Hepatocyte (in vitro differentiated cells): ENCODE measurements around the gene SNF8. TPM values are rescaled to one million over a fixed set of nuclear protein-coding genes. Genes with fewer than 3 reads are reported as not detected.

Source experiments
- DNase-seq: peaks from one replicate; pipeline ENCODE4 v3.0.0-alpha.2; 2016; ENCODE audit warnings: low spot score
- H2AFZ ChIP-seq: fragments of 200-600 bp; sonication (generic); 2 replicates; pipeline ENCODE4 v1.6.0; 2016; ENCODE audit warnings: antibody characterized with exemption, mild to moderate bottlenecking
- H3K27ac ChIP-seq: fragments of 200-600 bp; sonication (generic); 2 replicates; pipeline ENCODE4 v1.5.1; 2016; ENCODE audit warnings: mild to moderate bottlenecking
- H3K27me3 ChIP-seq: fragments of 200-600 bp; sonication (generic); 2 replicates; pipeline ENCODE4 v1.6.1; 2016
- H3K36me3 ChIP-seq: fragments of 200-600 bp; sonication (generic); replicated peaks from 2 replicates; pipeline ENCODE4 v1.5.1; 2016; ENCODE audit warnings: low read depth; ENCODE audit not compliant: insufficient read depth
- H3K4me1 ChIP-seq: fragments of 200-600 bp; sonication (generic); 2 replicates; pipeline ENCODE4 v1.5.1; 2016; ENCODE audit warnings: mild to moderate bottlenecking, moderate library complexity; ENCODE audit not compliant: insufficient read depth
- H3K4me2 ChIP-seq: fragments of 200-600 bp; sonication (generic); 2 replicates; pipeline ENCODE4 v1.6.0; 2016
- H3K4me3 ChIP-seq: fragments of 200-600 bp; sonication (generic); 2 replicates; pipeline ENCODE4 v1.5.1; 2016; ENCODE audit warnings: mild to moderate bottlenecking
- H3K79me2 ChIP-seq: fragments of 200-600 bp; sonication (generic); 2 replicates; pipeline ENCODE4 v1.6.0; 2017; ENCODE audit warnings: mild to moderate bottlenecking
- H3K9me2 ChIP-seq: fragments of 200-600 bp; sonication (generic); replicated peaks from 2 replicates; pipeline ENCODE4 v1.6.0; 2017; ENCODE audit warnings: mild to moderate bottlenecking; ENCODE audit not compliant: insufficient read depth
- H3K9me3 ChIP-seq: fragments of 200-600 bp; sonication (generic); 2 replicates; pipeline ENCODE4 v1.5.1; 2016; ENCODE audit warnings: low read depth, mild to moderate bottlenecking
- H4K20me1 ChIP-seq: fragments of 200-600 bp; sonication (generic); 2 replicates; pipeline ENCODE4 v1.6.0; 2016; ENCODE audit warnings: mild to moderate bottlenecking; ENCODE audit not compliant: insufficient read depth, poor library complexity, severe bottlenecking
- EZH2 ChIP-seq: fragments of 200-600 bp; sonication (generic); IDR thresholded peaks from 2 replicates; pipeline ENCODE4 v1.6.1; 2016; ENCODE audit warnings: antibody characterized with exemption, mild to moderate bottlenecking, borderline replicate concordance
- EZH2phosphoT487 ChIP-seq: fragments of 200-600 bp; sonication (generic); IDR thresholded peaks from one replicate; pipeline ENCODE4 v1.6.1; 2018; ENCODE audit warnings: antibody characterized with exemption, mild to moderate bottlenecking, low read depth, moderate library complexity; ENCODE audit not compliant: unreplicated experiment, severe bottlenecking
- WGBS: methylation state at CpG from one replicate; pipeline ENCODE4 v1.1.6; 2016; ENCODE audit warnings: low lambda C conversion rate; ENCODE audit errors: missing lambda C conversion rate; 5-methylcytosine and 5-hydroxymethylcytosine counted together
- polyA plus RNA-seq: library from polyadenylated mRNA; unstranded; fragments of >200 nt; fragmentation: Nextera tagmentation; extraction: Ambion mirVana; gene quantifications from 2 replicates; pipeline ENCODE4 v1.2.1, GENCODE V29; 2016
- total RNA-seq: library from RNA; depleted of rRNA; stranded (reverse); fragments of >200 nt; gene quantifications from 2 replicates; pipeline ENCODE4 v1.2.3, GENCODE V29; 2014
- TF ChIP-seq, protein P1 (sequence below): fragments of 200-600 bp; sonication (generic); IDR thresholded peaks from 2 replicates; pipeline ENCODE4 v1.5.1; 2016; ENCODE audit warnings: antibody characterized with exemption, mild to moderate bottlenecking; ENCODE audit not compliant: poor library complexity

Gene SNF8
- total and polyA plus RNA-seq, 2 experiments from 2014 or later: 101 to 195 TPM

DNA sequence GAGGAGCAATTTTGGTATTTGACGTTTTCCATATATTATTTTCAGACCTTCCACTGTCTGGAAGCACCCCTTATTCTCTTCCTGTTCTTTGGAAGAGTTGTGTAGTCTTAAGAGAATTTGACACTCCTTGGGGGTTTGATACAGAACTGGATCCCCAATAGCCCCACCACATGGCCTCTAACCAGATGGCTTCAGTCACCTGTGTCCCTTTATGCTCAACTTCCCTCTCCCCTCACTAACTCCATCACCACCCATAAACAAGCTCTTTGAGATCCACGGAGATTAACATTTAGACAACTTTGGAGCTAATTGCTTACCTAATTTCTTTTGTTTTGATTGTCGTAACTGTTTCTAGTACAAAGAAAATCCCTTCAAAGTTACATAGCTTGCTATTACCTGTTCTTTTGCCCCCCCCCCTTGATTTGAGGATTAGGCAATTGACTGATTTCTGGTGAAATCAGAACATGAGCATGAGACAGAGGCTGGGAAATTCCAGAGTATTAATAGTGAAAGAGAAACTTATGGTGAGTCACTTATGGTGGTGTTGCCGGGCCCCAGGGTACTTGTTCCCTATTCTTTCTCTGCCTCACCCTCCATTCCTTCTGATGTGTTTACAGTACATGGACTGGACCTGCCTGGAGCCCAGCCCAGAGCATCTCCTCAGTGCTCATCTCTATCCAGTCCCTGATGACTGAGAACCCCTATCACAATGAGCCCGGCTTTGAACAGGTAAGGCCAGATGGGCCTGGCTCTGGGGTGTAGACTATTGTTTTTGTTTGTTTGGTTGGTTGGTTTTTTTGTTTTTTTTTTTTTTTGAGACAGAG, 29.0 kb downstream of the SNF8 start:
- no peak overlapping the region for H3K4me2 ChIP-seq

DNA sequence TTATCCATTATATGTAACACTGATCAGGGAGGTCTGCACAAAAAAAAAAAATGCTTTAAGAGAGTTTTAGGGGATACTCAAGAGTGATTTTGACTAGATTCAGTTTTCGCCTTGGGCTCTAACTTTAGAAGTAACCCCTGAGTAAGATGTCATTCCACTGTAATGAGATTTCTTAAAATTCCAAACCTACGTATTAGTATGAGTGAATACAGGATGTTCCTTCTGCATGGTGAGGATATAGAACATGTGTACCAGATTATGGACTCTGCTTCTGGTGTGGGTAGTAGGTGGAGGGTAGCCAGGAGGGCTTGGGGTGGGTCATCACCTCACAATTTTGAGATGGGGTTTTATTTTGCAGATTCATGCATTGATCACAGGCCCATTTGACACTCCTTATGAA, 32.2 kb downstream of the SNF8 start:
- no peaks in the 10 kb centered on the region for H3K36me3 ChIP-seq
- WGBS: 93% methylated on average over 2 of the region's 2 CpGs
- no peaks in the 10 kb centered on the region for H3K9me2 ChIP-seq

More for the DNA sequence above, 29.0 kb downstream of the SNF8 start:
- no peaks in the 10 kb centered on the region for H3K9me3 ChIP-seq
- H2AFZ ChIP-seq: no peak overlapping the region
- peak; percentile 60 for DNase-seq
- 94% methylated on average over 5 of the region's 5 CpGs for WGBS
- TF ChIP-seq EZH2: no peak
- peaks cover 6% of the 10 kb centered on the region for H3K4me1 ChIP-seq
- peaks cover 76% of the 10 kb centered on the region for H3K79me2 ChIP-seq
- no peaks in the 10 kb centered on the region for H3K27me3 ChIP-seq
- H3K36me3 ChIP-seq: no peaks in the 10 kb centered on the region
- no peak overlapping the region for H3K4me3 ChIP-seq
- peak overlapping the region; percentile 69 for H3K27ac ChIP-seq
- H4K20me1 ChIP-seq: peaks cover 38% of the 10 kb centered on the region
- no peaks in the 10 kb centered on the region for H3K9me2 ChIP-seq

DNA sequence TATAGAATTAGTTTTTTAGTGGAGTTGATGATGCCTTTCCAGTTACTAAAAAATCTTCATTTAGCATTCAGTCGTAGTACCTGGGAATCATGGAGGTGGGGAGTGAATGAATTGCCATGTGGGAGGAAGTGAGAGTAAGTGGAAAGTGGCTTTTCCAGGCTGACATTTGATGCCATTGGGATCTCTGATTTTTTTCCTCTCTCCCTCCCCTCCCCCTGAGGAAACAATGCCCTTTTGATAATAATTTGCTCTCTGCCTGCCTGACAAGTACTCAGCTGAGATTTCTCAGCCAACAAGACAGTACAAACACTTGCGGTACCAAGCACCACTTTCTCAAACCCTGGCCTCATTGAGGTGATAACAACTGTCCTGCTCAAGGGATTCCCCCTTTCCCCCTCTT, 34.3 kb downstream of the SNF8 start:
- Histone ChIP-seq H3K9me3 (no peaks in the 10 kb centered on the region), H4K20me1 (peaks cover 48% of the 10 kb centered on the region), H2AFZ (no peak overlapping the region), H3K27ac (peak overlapping the region; percentile 97), H3K4me3 (no peak overlapping the region), H3K4me1 (peaks cover 25% of the 10 kb centered on the region), H3K27me3 (no peaks in the 10 kb centered on the region), H3K9me2 (no peaks in the 10 kb centered on the region), H3K79me2 (peaks cover 77% of the 10 kb centered on the region), H3K36me3 (no peaks in the 10 kb centered on the region), H3K4me2 (peak overlapping the region; percentile 90)
- TF ChIP-seq EZH2 (no peak), EZH2phosphoT487 (no peak)
- TF ChIP-seq, protein P1, sequence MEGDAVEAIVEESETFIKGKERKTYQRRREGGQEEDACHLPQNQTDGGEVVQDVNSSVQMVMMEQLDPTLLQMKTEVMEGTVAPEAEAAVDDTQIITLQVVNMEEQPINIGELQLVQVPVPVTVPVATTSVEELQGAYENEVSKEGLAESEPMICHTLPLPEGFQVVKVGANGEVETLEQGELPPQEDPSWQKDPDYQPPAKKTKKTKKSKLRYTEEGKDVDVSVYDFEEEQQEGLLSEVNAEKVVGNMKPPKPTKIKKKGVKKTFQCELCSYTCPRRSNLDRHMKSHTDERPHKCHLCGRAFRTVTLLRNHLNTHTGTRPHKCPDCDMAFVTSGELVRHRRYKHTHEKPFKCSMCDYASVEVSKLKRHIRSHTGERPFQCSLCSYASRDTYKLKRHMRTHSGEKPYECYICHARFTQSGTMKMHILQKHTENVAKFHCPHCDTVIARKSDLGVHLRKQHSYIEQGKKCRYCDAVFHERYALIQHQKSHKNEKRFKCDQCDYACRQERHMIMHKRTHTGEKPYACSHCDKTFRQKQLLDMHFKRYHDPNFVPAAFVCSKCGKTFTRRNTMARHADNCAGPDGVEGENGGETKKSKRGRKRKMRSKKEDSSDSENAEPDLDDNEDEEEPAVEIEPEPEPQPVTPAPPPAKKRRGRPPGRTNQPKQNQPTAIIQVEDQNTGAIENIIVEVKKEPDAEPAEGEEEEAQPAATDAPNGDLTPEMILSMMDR: no peak
- no peak for DNase-seq
- WGBS: 59% methylated on average over 2 of the region's 2 CpGs

More for the DNA sequence above, 32.2 kb downstream of the SNF8 start:
- Histone ChIP-seq H3K4me1 (peaks cover 21% of the 10 kb centered on the region), H3K4me3 (no peak overlapping the region), H3K9me3 (no peaks in the 10 kb centered on the region), H3K79me2 (peaks cover 76% of the 10 kb centered on the region), H2AFZ (no peak overlapping the region), H3K27me3 (no peaks in the 10 kb centered on the region), H3K4me2 (no peak overlapping the region), H3K27ac (peak overlapping the region; percentile 97), H4K20me1 (peaks cover 51% of the 10 kb centered on the region)
- TF ChIP-seq, protein P1: no peak
- no peak for TF ChIP-seq EZH2phosphoT487
- TF ChIP-seq EZH2: no peak
- no peak for DNase-seq

DNA sequence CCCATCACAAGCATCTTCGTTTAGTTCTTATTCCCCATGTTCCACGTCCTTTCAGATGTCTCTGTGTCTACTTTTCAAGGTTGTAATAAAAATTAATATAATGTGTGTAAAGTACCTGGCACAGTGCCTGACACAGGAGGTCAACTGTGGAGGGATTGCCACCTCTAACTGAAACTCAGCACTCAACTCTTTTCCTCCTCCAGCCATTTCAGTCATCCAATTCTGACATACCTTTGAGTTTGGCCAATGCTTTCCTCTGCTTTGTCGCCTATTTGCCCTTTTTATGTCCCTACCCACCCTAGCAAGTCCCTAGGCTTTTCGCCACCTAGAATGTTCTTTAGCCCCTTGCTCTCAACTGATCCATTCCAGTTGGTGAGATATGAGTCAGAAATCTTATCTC, 34.9 kb downstream of the SNF8 start:
- Histone ChIP-seq H3K4me2 (peak overlapping the region; percentile 90), H3K27me3 (no peaks in the 10 kb centered on the region), H4K20me1 (peaks cover 42% of the 10 kb centered on the region), H3K9me3 (no peaks in the 10 kb centered on the region), H2AFZ (no peak overlapping the region), H3K4me3 (peak overlapping the region; percentile 42), H3K36me3 (no peaks in the 10 kb centered on the region), H3K9me2 (no peaks in the 10 kb centered on the region), H3K27ac (peak overlapping the region; percentile 97), H3K79me2 (peaks cover 71% of the 10 kb centered on the region), H3K4me1 (peaks cover 25% of the 10 kb centered on the region)
- no peak for DNase-seq
- 63% methylated on average over 4 of the region's 4 CpGs for WGBS
- TF ChIP-seq, protein P1: no peak
- no peak for TF ChIP-seq EZH2
- TF ChIP-seq EZH2phosphoT487: no peak
